ENCODE results near the gene PTTG1IP.
"Not testable (repeated sequence)": the region's sequence is repeated elsewhere in the genome, so short reads cannot be mapped to it uniquely, and the experiment has no call there.

PTTG1IP gene

DNA sequence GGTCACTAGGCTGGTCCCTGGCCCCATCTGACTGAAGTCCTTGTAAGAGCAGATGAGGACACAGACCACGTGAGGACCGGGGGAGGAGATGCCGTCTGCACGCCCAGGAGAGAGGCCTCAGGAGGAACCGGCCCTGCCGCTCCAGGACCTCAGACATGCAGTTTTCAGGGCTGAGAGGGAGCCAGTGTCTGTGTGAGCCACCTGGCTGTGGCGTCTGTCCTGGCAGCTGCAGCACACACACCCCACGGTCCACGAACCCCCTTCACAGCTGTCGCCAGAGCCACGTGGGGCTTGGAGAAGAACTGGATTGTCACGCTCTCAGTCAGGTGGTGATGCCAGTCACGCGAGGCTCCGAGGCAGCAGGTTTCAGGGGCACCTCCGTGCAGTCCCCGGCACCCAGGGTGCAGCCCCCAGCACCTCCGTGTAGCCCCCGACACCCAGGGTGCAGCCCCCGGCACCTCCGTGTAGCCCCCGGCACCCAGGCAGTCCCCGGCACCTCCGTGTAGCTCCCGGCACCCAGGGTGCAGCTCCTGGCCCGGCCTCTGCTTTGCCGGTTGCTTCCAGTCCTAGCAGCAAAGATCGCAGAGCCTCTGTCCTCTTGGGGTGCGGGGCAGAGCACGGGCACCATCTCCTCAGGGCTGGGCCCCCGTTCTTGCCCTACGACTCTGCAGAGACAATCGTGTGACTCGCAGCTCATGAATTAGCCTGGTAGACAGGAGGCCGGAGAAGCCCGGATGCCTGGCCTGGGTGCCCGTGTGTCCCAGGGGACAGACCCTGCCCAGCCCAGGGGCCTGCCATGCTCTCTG lies 36.6 kb downstream of the PTTG1IP start:
- H3K4me1 ChIP-seq (ENCODE audit: insufficient read depth, low read length): no peaks in the 10 kb centered on the region
- no peak overlapping the region for H3K27ac ChIP-seq (ENCODE audit: low read depth, low read length)
- no peak overlapping the region for H3K4me3 ChIP-seq (ENCODE audit: low read length)
- 88% methylated on average over 37 of the region's 37 CpGs for WGBS
- no peak overlapping the region for H3K9ac ChIP-seq (ENCODE audit: low read depth, low read length)
- H3K36me3 ChIP-seq (ENCODE audit: insufficient read depth, low read length): no peaks in the 10 kb centered on the region
- H3K9me3 ChIP-seq (ENCODE audit: insufficient read depth, low read depth, low read length): no peaks in the 10 kb centered on the region
- H3K27me3 ChIP-seq (ENCODE audit: insufficient read depth, low read length): no peaks in the 10 kb centered on the region

DNA sequence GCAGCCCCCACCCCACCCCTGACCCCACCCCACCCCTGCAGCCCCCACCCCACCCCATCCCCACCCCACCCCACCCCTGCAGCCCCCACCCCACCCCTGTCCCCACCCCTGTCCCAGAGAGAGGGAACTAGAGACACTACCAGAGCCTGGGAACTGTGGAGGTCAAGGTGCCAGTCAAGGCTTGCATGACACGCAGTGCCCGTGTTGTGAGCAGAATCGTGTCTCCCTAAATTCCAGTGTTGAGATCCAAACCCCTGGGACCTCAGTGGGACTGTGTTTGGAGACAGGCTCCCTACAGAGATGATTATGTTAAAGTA lies 37.2 kb downstream of the PTTG1IP start:
- Histone ChIP-seq H3K27ac (ENCODE audit: low read depth, low read length) (no peak overlapping the region), H3K4me3 (ENCODE audit: low read length) (no peak overlapping the region), H3K9me3 (ENCODE audit: insufficient read depth, low read depth, low read length) (no peaks in the 10 kb centered on the region), H3K4me1 (ENCODE audit: insufficient read depth, low read length) (no peaks in the 10 kb centered on the region), H3K9ac (ENCODE audit: low read depth, low read length) (no peak overlapping the region), H3K27me3 (ENCODE audit: insufficient read depth, low read length) (no peaks in the 10 kb centered on the region), H3K36me3 (ENCODE audit: insufficient read depth, low read length) (no peaks in the 10 kb centered on the region)
- 87% methylated on average over 3 of the region's 3 CpGs for WGBS

DNA sequence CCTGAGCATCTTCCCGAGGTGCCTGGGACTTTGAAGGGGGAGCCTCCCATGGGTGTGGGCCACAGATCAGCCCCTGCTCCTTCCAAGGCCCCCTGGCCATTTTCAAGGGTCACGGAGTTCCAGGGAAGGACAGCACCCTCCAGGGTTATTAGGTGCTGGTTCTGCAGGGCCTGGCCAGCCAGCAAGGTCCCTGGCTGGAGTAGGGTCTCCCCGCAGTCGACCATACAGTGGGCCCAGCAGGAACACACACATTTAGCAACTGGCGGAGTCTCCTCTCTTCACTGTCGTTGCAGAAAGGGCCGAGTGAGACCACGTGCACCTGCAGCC lies 37.9 kb downstream of the PTTG1IP start:
- 89% methylated on average over 5 of the region's 8 CpGs for WGBS
- H3K27me3 ChIP-seq (ENCODE audit: insufficient read depth, low read length): no peaks in the 10 kb centered on the region

DNA sequence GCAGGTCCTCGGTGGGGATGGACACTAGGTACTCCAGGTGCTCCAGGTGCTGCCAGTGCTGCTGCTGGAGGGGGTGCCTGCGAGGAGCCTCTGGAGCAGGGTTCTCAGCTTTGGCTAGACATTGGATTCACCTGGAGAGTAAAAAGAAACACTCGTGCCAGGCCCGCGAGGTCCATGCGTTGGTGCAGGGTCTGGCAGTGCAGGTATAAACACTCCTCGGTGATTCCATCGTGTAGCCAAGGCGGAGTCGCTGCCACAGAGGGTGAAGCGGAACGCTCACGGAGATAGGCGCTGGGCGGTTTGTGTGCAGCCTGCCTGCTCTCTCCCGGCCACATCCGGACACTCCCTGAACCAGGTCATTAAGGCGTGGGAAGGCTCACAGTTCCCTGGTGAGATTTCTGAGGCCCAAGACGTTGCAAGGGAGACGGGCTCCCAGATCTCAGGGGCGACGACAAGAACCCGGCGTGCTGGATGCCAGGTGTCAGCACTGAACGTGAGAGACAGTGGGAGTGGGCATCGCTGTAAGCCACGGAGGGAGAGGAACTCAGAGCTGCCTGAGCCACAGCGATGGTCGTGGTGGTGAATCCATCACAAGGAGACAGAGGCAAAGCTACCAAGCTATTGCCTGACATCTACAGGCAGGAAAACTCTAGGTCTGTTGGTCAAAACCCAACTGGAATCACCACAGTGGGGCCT lies 38.4 kb downstream of the PTTG1IP start:
- H3K36me3 ChIP-seq (ENCODE audit: insufficient read depth, low read length): no peaks in the 10 kb centered on the region
- H3K27me3 ChIP-seq (ENCODE audit: insufficient read depth, low read length): no peaks in the 10 kb centered on the region
- no peak overlapping the region for H3K9ac ChIP-seq (ENCODE audit: low read depth, low read length)
- no peak overlapping the region for H3K27ac ChIP-seq (ENCODE audit: low read depth, low read length)
- WGBS: 92% methylated on average over 29 of the region's 29 CpGs
- no peak overlapping the region for H3K4me3 ChIP-seq (ENCODE audit: low read length)
- H3K9me3 ChIP-seq (ENCODE audit: insufficient read depth, low read depth, low read length): no peaks in the 10 kb centered on the region; the same call in 1 of the 2 replicates
- no peaks in the 10 kb centered on the region for H3K4me1 ChIP-seq (ENCODE audit: insufficient read depth, low read length)

More for the DNA sequence above, 37.9 kb downstream of the PTTG1IP start:
- Histone ChIP-seq H3K4me1 (ENCODE audit: insufficient read depth, low read length) (no peaks in the 10 kb centered on the region), H3K9ac (ENCODE audit: low read depth, low read length) (no peak overlapping the region), H3K4me3 (ENCODE audit: low read length) (no peak overlapping the region), H3K36me3 (ENCODE audit: insufficient read depth, low read length) (no peaks in the 10 kb centered on the region), H3K27ac (ENCODE audit: low read depth, low read length) (no peak overlapping the region), H3K9me3 (ENCODE audit: insufficient read depth, low read depth, low read length) (no peaks in the 10 kb centered on the region)

DNA sequence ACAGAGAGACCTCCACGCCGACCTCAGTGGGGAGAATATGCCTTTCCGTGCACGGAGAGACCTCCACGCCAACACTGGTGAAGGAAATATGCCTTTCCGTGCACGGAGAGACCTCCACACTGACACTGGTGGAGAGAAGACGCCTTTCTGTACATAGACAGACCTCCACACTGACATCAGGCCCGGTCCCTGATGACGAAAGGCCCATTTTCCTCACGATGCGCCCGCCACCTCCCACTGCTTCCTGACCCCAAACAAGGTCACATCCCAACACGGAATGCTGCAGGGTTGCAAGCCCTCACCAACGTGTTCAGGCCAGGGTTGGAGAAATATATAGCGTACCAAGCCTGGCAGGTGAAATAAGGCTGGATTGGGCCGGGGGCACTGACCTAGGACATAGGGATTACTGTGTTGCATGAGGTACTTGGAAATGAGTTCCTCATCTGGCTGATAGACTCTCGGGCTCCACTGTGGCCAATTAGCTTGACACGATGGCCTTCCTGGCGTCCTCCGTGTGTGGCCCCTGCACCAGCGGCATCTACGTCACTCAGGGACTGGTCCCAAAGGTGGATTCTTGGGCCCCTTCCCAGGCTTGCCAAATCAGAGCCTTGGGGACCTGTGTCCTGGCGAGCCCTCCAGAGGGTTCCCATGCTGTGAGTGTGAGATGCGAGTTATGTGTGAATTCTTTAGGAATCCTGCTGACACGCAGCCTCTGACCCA lies 39.1 kb downstream of the PTTG1IP start:
- Histone ChIP-seq H3K4me3 (ENCODE audit: low read length) (no peak overlapping the region), H3K36me3 (ENCODE audit: insufficient read depth, low read length) (no peaks in the 10 kb centered on the region), H3K27ac (ENCODE audit: low read depth, low read length) (no peak overlapping the region), H3K4me1 (ENCODE audit: insufficient read depth, low read length) (no peaks in the 10 kb centered on the region), H3K27me3 (ENCODE audit: insufficient read depth, low read length) (no peaks in the 10 kb centered on the region), H3K9me3 (ENCODE audit: insufficient read depth, low read depth, low read length) (peaks cover under 1% of the 10 kb centered on the region), H3K9ac (ENCODE audit: low read depth, low read length) (no peak overlapping the region)
- WGBS: 90% methylated on average over 26 of the region's 26 CpGs

DNA sequence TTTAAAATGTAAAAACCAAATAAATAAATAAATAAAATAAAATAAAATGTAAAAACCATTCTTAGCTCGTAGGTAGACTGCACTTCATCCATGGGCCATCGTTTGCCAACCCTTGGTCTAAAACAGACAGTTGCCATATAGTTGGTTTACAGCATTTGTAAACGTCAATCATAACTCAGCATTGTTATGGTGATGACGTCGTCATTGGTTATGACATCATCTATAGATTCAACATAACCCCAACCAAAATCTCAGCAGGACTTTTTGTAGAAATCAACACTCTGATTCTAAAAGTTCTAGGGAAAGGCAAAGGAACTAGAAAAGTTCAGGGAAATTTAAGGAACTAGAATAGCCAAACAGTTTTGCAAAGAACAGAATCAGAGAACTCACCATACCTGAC lies 39.8 kb downstream of the PTTG1IP start:
- no peak overlapping the region for H3K27ac ChIP-seq (ENCODE audit: low read depth, low read length)
- 98% methylated on average over 5 of the region's 5 CpGs for WGBS
- peaks cover 8% of the 10 kb centered on the region for H3K9me3 ChIP-seq (ENCODE audit: insufficient read depth, low read depth, low read length)
- no peaks in the 10 kb centered on the region for H3K36me3 ChIP-seq (ENCODE audit: insufficient read depth, low read length)
- H3K9ac ChIP-seq (ENCODE audit: low read depth, low read length): no peak overlapping the region
- H3K4me3 ChIP-seq (ENCODE audit: low read length): no peak overlapping the region
- no peaks in the 10 kb centered on the region for H3K4me1 ChIP-seq (ENCODE audit: insufficient read depth, low read length)
- no peaks in the 10 kb centered on the region for H3K27me3 ChIP-seq (ENCODE audit: insufficient read depth, low read length)

DNA sequence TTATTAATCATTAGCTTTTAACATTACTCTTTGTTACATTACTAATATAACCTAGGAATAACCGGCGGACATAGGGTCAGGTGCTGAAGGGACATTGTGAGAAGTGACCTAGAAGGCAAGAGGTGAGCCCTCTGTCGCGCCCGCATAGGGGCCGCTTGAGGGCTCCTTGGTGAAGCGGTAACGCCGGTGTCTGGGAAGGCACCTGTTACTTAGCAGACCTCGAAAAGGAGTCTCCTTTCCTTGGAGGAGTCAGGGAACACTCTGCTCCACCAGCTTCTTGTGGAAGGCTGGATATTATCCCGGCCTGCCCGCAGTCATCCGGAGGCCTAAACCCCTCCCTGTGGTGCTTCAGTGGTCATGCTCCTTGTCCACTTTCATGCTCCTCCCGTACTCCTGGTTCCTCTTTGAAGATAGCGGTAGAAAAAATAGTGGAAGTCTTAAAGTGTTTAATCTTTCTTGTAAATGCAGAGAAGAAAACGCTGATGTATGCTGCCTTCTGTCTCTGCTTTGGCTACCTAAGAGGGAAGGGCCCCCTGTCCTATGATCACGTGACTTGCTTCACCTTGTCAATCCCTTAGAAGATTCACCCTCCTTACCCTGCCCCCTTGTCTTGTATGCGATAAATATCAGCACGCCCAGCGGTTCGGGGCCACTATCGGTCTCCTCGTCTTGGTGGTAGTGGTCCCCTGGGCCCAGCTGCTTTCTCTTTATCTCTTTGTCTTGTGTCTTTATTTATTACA lies 40.8 kb downstream of the PTTG1IP start:
- WGBS: 94% methylated on average over 23 of the region's 23 CpGs
- not testable (repeated sequence) for H3K27ac ChIP-seq (ENCODE audit: low read depth, low read length); H3K36me3 ChIP-seq (ENCODE audit: insufficient read depth, low read length)

DNA sequence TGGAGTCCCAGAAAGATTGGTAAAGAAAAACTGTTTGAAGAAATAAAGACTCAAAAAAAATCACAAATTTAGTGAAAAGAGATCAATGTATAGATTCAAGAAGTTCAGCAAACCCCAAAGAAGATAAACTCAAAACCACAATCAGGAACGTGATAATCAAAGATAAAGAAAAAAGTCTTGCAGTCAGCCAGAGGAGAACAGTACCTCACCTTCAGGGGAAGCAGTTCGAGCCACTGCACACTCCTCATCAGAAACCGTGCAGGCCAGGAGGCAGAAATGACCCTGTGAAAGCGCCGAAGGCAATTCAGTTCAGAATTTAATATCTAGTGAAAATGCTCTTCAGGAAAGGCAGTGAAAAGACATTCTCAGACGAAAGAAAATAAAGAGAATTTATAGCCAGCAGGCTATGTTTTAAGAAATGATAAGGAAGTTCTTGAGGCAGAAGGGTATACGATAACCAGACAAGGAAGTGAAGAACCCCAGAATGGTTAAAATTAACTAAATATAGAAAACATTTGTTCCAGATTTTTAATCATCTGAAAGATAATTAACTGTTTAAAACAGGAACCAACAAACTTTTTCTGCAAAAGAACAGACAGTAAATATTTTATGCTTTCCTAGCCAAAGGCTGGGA lies 42.1 kb downstream of the PTTG1IP start:
- H3K9ac ChIP-seq (ENCODE audit: low read depth, low read length): no peak overlapping the region
- peaks cover 24% of the 10 kb centered on the region for H3K9me3 ChIP-seq (ENCODE audit: insufficient read depth, low read depth, low read length)
- H3K36me3 ChIP-seq (ENCODE audit: insufficient read depth, low read length): no peaks in the 10 kb centered on the region
- H3K27ac ChIP-seq (ENCODE audit: low read depth, low read length): no peak overlapping the region
- H3K4me3 ChIP-seq (ENCODE audit: low read length): no peak overlapping the region
- H3K27me3 ChIP-seq (ENCODE audit: insufficient read depth, low read length): no peaks in the 10 kb centered on the region
- 90% methylated on average over 7 of the region's 7 CpGs for WGBS
- no peaks in the 10 kb centered on the region for H3K4me1 ChIP-seq (ENCODE audit: insufficient read depth, low read length)

More for the DNA sequence above, 40.8 kb downstream of the PTTG1IP start:
- H3K27me3 ChIP-seq (ENCODE audit: insufficient read depth, low read length); H3K4me3 ChIP-seq (ENCODE audit: low read length); H3K4me1 ChIP-seq (ENCODE audit: insufficient read depth, low read length); H3K9ac ChIP-seq (ENCODE audit: low read depth, low read length): not testable (repeated sequence)
- peaks cover 17% of the 10 kb centered on the region for H3K9me3 ChIP-seq (ENCODE audit: insufficient read depth, low read depth, low read length)

DNA sequence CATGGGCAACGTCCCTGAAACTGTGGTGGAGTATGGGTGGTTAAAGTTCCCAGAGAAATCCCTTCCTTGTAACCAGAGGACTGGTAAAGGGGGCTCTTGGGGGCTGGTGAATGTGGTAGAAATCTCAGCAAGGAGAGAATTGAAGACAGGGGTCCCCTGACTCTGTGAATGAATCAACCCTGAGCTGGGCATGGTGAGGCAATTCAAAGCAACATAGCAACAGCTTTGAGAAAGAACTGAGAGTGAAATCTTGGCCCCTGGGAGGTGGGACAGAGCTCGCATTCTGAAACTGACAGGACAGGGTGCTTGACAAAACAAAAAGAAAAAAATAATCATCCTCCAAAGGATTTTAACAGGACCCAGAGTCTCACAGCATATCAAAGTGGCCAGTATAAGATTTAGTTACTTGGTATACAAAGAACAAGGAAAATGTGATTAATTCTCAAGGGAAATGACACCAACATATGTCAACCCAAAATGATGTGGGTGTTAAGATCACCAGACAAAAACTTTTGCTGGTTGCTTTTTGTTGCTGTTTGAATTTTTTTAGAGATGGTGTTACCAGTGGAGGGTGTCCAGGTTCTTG lies 43.9 kb downstream of the PTTG1IP start:
- Histone ChIP-seq H3K9me3 (ENCODE audit: insufficient read depth, low read depth, low read length) (peaks cover 27% of the 10 kb centered on the region), H3K9ac (ENCODE audit: low read depth, low read length) (no peak overlapping the region), H3K4me1 (ENCODE audit: insufficient read depth, low read length) (no peaks in the 10 kb centered on the region), H3K4me3 (ENCODE audit: low read length) (no peak overlapping the region), H3K27me3 (ENCODE audit: insufficient read depth, low read length) (no peaks in the 10 kb centered on the region), H3K27ac (ENCODE audit: low read depth, low read length) (no peak overlapping the region), H3K36me3 (ENCODE audit: insufficient read depth, low read length) (no peaks in the 10 kb centered on the region)
- 81% methylated on average over 2 of the region's 2 CpGs for WGBS

DNA sequence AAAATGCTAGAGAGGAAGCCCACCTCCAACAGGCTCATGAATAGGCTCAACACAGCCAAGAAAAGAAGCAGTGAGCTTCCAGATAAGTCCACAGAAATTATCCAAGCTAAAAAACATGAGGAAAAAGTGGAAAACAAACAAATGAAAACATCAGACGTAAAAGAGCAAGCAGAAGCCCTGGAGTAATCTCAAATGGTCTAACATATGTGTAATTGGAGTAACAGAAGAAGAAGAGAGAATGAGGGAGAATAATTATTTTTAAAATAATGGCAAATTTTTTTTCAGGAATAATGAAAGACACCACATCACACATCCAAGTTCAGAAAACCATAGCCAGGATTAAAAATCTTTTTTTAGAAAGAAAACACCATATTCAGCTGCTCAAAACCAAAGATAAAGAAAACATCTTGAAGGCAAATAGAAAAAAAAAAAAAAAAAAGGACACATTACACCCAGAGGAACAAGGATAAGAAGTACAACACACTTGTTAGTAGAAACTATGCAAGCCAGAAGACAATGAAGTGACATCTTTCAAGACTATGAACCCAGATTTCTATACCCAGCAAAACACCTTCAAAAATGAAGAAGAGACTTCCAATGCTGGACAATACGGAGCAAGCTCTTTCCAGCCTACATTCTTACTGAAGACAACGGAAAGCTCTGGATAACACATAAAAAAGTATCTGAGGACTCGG lies 45.0 kb downstream of the PTTG1IP start:
- no peak overlapping the region for H3K4me3 ChIP-seq (ENCODE audit: low read length)
- no peaks in the 10 kb centered on the region for H3K27me3 ChIP-seq (ENCODE audit: insufficient read depth, low read length)
- H3K27ac ChIP-seq (ENCODE audit: low read depth, low read length): no peak overlapping the region
- peaks cover 31% of the 10 kb centered on the region for H3K9me3 ChIP-seq (ENCODE audit: insufficient read depth, low read depth, low read length)
- no peaks in the 10 kb centered on the region for H3K4me1 ChIP-seq (ENCODE audit: insufficient read depth, low read length)
- no peaks in the 10 kb centered on the region for H3K36me3 ChIP-seq (ENCODE audit: insufficient read depth, low read length)
- WGBS: 90% methylated on average over 4 of the region's 4 CpGs
- no peak overlapping the region for H3K9ac ChIP-seq (ENCODE audit: low read depth, low read length)
